Measurements from ENCODE around the gene BCL2L15.

Gene BCL2L15

GRCh38 chr1:113872219-113872935, 15.0 kb downstream of the BCL2L15 start:
- DNase-seq (ENCODE audit: insufficient read length, low spot score) (no peak), FAIRE-seq (no peak)
- no peak for TF ChIP-seq CTCF (IDR thresholded peaks at IDR 0.05; ENCODE audit: insufficient read depth, missing control alignments)

GRCh38 chr1:113871597-113872113, 15.7 kb downstream of the BCL2L15 start, which contains the start of gene PTPN22:
TSS of gene PTPN22 (minus strand) at chr1:113871712.
- no peak for FAIRE-seq
- no peak for TF ChIP-seq CTCF (IDR thresholded peaks at IDR 0.05; ENCODE audit: insufficient read depth, missing control alignments)
- DNase-seq (ENCODE audit: insufficient read length, low spot score) = no peak

- DNase-seq (ENCODE audit: insufficient read length, low spot score) (no peak), FAIRE-seq (no peak)
- no peak for TF ChIP-seq CTCF (IDR thresholded peaks at IDR 0.05; ENCODE audit: insufficient read depth, missing control alignments)
Observed at GRCh38 chr1:113870778-113871177, 16.6 kb downstream of the BCL2L15 start.

GRCh38 chr1:113868387-113869083, 18.8 kb downstream of the BCL2L15 start:
- TF ChIP-seq CTCF (IDR thresholded peaks at IDR 0.05; ENCODE audit: insufficient read depth, missing control alignments) = no peak
- no peak for FAIRE-seq
- no peak for DNase-seq (ENCODE audit: insufficient read length, low spot score)

- DNase-seq (ENCODE audit: insufficient read length, low spot score) (no peak), FAIRE-seq (no peak)
- TF ChIP-seq CTCF (IDR thresholded peaks at IDR 0.05; ENCODE audit: insufficient read depth, missing control alignments) = no peak
Observed at GRCh38 chr1:113861641-113862040, 25.7 kb downstream of the BCL2L15 start.

- DNase-seq (ENCODE audit: insufficient read length, low spot score) (no peak), FAIRE-seq (no peak)
- no peak for TF ChIP-seq CTCF (IDR thresholded peaks at IDR 0.05; ENCODE audit: insufficient read depth, missing control alignments)
Observed at GRCh38 chr1:113860891-113861290, 26.5 kb downstream of the BCL2L15 start.
